K562 (cell line): ENCODE measurements around the gene DUSP19. TPM values are rescaled to one million over a fixed set of nuclear protein-coding genes. Genes with fewer than 3 reads are reported as not detected.

Source experiments
- CCAR2 ChIP-seq: fragments of 200-400 bp; formaldehyde crosslinking; IDR thresholded peaks from 2 replicates; pipeline ENCODE4 v1.6.1; 2017; ENCODE audit warnings: mild to moderate bottlenecking, low read depth, low read length
- NFXL1 ChIP-seq: fragments of 450-650 bp; formaldehyde crosslinking; IDR thresholded peaks from 2 replicates; pipeline ENCODE4 v1.4.0; 2021; ENCODE audit warnings: mild to moderate bottlenecking
- SOX6 ChIP-seq: fragments of 450-650 bp; IDR thresholded peaks from 2 replicates; pipeline ENCODE4 v1.6.1; 2014; ENCODE audit warnings: mild to moderate bottlenecking
- ZNF217 ChIP-seq: sonication (generic); formaldehyde crosslinking; IDR thresholded peaks from 2 replicates; pipeline ENCODE4 v1.8.0; 2022; ENCODE audit warnings: mild to moderate bottlenecking, missing genetic modification reagents
- polyA plus RNA-seq, 8 experiments: library from polyadenylated mRNA; depleted of rRNA in 4 of 8; stranded (reverse) in 5 of 8; unstranded in 3 of 8; fragments of >200 nt; fragmentation: Nextera tagmentation in 2 of 8; fragmentation: Illumina TruSeq in 1 of 8; extraction: Ambion mirVana in 2 of 8; extraction: Trizol in 1 of 8; gene quantifications; 2 replicates each; pipeline versions ENCODE4 v1.2.1 to v1.2.3, GENCODE V29; 2011 to 2014; ENCODE audit warnings: inconsistent platforms in 1 of 8, missing spikeins in 1 of 8
- total RNA-seq, 7 experiments: library from RNA; depleted of rRNA in 6 of 7; stranded (reverse); fragments of >200 nt in 6 of 7; fragmentation: Illumina TruSeq in 2 of 7; extraction: Trizol in 2 of 7; gene quantifications; 2 replicates each; pipeline versions ENCODE4 v1.2.1 to v1.2.3, GENCODE V29; 2011 to 2021; ENCODE audit warnings: low replicate concordance in 1 of 7
- TF ChIP-seq, protein P1 (sequence below): fragments of 250-450 bp; sonication (Bioruptor Pico); IDR thresholded peaks from 2 replicates; pipeline ENCODE4 v1.4.0; 2020
- TF ChIP-seq, protein P2 (sequence below): fragments of 450-650 bp; IDR thresholded peaks from 2 replicates; pipeline ENCODE4 v1.6.1; 2016; ENCODE audit warnings: mild to moderate bottlenecking, moderate library complexity
- TF ChIP-seq, protein P3 (sequence below): sonication (generic); formaldehyde crosslinking; IDR thresholded peaks from 2 replicates; pipeline ENCODE4 v1.8.0; 2022; ENCODE audit warnings: missing genetic modification reagents, mild to moderate bottlenecking, moderate library complexity, borderline replicate concordance

The DUSP19 gene
- total and polyA plus RNA-seq, 9 of the 15 experiments (the other 6 are each of a cell fraction or from before 2014, with no cell fraction given), result 1.6 to 6.3 (median 3.1) TPM

DNA sequence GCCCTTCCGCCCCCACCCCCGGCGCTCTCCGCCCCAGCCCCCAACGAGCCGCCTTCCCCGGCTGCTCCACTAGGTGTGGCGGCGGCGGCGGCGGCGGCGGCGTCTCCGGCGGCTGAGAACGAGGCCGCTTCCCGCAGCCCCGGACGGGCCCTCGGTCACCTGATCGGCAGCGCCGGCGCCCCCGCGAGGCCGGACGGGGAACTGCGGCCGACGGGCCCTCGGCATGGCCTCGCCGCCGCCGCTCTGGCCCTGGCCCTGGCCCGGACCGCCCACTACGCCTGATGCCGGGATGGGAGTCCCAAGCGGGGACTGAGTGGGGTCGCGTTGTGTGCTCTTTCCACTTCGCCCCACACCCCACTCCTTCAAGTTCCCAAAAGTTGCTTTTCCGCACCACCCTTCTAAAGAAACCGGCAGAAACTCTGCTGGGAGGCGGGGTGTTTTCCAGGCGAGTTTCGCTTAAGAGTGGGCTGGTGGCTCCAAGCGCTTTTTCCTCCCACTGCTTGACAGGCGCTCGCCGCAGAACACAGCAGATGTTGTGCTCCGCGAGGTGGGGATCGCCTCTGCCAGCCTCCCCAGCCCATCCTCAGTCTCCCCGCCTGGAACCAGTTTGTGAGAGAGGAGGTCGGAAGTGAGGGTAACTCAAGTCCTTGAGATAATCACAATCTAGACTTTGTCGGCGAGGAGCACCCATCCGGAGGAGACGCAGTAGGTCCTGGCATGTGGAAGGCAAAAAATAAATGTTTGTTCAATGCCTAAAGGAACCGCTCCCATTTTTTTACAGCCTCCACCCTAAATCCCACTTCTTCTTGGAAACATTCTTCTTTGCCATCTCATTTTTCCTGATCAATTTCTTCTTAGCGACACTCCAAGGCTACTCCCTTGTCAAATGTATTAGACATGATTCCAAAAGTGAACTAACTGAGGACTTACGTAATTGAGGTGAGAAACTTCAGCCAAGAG, 39.9 kb upstream of the DUSP19 start, which contains the start of gene NCKAP1 (continued):
- TF ChIP-seq, protein P1, sequence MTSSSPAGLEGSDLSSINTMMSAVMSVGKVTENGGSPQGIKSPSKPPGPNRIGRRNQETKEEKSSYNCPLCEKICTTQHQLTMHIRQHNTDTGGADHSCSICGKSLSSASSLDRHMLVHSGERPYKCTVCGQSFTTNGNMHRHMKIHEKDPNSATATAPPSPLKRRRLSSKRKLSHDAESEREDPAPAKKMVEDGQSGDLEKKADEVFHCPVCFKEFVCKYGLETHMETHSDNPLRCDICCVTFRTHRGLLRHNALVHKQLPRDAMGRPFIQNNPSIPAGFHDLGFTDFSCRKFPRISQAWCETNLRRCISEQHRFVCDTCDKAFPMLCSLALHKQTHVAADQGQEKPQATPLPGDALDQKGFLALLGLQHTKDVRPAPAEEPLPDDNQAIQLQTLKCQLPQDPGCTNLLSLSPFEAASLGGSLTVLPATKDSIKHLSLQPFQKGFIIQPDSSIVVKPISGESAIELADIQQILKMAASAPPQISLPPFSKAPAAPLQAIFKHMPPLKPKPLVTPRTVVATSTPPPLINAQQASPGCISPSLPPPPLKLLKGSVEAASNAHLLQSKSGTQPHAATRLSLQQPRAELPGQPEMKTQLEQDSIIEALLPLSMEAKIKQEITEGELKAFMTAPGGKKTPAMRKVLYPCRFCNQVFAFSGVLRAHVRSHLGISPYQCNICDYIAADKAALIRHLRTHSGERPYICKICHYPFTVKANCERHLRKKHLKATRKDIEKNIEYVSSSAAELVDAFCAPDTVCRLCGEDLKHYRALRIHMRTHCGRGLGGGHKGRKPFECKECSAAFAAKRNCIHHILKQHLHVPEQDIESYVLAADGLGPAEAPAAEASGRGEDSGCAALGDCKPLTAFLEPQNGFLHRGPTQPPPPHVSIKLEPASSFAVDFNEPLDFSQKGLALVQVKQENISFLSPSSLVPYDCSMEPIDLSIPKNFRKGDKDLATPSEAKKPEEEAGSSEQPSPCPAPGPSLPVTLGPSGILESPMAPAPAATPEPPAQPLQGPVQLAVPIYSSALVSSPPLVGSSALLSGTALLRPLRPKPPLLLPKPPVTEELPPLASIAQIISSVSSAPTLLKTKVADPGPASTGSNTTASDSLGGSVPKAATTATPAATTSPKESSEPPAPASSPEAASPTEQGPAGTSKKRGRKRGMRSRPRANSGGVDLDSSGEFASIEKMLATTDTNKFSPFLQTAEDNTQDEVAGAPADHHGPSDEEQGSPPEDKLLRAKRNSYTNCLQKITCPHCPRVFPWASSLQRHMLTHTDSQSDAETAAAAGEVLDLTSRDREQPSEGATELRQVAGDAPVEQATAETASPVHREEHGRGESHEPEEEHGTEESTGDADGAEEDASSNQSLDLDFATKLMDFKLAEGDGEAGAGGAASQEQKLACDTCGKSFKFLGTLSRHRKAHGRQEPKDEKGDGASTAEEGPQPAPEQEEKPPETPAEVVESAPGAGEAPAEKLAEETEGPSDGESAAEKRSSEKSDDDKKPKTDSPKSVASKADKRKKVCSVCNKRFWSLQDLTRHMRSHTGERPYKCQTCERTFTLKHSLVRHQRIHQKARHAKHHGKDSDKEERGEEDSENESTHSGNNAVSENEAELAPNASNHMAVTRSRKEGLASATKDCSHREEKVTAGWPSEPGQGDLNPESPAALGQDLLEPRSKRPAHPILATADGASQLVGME (CRISPR knock-in tag), result peak; percentile 68; the same call in 1 of the 2 replicates
- TF ChIP-seq, protein P2, sequence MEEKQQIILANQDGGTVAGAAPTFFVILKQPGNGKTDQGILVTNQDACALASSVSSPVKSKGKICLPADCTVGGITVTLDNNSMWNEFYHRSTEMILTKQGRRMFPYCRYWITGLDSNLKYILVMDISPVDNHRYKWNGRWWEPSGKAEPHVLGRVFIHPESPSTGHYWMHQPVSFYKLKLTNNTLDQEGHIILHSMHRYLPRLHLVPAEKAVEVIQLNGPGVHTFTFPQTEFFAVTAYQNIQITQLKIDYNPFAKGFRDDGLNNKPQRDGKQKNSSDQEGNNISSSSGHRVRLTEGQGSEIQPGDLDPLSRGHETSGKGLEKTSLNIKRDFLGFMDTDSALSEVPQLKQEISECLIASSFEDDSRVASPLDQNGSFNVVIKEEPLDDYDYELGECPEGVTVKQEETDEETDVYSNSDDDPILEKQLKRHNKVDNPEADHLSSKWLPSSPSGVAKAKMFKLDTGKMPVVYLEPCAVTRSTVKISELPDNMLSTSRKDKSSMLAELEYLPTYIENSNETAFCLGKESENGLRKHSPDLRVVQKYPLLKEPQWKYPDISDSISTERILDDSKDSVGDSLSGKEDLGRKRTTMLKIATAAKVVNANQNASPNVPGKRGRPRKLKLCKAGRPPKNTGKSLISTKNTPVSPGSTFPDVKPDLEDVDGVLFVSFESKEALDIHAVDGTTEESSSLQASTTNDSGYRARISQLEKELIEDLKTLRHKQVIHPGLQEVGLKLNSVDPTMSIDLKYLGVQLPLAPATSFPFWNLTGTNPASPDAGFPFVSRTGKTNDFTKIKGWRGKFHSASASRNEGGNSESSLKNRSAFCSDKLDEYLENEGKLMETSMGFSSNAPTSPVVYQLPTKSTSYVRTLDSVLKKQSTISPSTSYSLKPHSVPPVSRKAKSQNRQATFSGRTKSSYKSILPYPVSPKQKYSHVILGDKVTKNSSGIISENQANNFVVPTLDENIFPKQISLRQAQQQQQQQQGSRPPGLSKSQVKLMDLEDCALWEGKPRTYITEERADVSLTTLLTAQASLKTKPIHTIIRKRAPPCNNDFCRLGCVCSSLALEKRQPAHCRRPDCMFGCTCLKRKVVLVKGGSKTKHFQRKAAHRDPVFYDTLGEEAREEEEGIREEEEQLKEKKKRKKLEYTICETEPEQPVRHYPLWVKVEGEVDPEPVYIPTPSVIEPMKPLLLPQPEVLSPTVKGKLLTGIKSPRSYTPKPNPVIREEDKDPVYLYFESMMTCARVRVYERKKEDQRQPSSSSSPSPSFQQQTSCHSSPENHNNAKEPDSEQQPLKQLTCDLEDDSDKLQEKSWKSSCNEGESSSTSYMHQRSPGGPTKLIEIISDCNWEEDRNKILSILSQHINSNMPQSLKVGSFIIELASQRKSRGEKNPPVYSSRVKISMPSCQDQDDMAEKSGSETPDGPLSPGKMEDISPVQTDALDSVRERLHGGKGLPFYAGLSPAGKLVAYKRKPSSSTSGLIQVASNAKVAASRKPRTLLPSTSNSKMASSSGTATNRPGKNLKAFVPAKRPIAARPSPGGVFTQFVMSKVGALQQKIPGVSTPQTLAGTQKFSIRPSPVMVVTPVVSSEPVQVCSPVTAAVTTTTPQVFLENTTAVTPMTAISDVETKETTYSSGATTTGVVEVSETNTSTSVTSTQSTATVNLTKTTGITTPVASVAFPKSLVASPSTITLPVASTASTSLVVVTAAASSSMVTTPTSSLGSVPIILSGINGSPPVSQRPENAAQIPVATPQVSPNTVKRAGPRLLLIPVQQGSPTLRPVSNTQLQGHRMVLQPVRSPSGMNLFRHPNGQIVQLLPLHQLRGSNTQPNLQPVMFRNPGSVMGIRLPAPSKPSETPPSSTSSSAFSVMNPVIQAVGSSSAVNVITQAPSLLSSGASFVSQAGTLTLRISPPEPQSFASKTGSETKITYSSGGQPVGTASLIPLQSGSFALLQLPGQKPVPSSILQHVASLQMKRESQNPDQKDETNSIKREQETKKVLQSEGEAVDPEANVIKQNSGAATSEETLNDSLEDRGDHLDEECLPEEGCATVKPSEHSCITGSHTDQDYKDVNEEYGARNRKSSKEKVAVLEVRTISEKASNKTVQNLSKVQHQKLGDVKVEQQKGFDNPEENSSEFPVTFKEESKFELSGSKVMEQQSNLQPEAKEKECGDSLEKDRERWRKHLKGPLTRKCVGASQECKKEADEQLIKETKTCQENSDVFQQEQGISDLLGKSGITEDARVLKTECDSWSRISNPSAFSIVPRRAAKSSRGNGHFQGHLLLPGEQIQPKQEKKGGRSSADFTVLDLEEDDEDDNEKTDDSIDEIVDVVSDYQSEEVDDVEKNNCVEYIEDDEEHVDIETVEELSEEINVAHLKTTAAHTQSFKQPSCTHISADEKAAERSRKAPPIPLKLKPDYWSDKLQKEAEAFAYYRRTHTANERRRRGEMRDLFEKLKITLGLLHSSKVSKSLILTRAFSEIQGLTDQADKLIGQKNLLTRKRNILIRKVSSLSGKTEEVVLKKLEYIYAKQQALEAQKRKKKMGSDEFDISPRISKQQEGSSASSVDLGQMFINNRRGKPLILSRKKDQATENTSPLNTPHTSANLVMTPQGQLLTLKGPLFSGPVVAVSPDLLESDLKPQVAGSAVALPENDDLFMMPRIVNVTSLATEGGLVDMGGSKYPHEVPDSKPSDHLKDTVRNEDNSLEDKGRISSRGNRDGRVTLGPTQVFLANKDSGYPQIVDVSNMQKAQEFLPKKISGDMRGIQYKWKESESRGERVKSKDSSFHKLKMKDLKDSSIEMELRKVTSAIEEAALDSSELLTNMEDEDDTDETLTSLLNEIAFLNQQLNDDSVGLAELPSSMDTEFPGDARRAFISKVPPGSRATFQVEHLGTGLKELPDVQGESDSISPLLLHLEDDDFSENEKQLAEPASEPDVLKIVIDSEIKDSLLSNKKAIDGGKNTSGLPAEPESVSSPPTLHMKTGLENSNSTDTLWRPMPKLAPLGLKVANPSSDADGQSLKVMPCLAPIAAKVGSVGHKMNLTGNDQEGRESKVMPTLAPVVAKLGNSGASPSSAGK, result peak; percentile 68
- TF ChIP-seq, protein P3, sequence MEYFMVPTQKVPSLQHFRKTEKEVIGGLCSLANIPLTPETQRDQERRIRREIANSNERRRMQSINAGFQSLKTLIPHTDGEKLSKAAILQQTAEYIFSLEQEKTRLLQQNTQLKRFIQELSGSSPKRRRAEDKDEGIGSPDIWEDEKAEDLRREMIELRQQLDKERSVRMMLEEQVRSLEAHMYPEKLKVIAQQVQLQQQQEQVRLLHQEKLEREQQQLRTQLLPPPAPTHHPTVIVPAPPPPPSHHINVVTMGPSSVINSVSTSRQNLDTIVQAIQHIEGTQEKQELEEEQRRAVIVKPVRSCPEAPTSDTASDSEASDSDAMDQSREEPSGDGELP (CRISPR knock-in tag), result peak; percentile 76; the same call in 1 of the 2 replicates
- TF ChIP-seq NFXL1 (CRISPR knock-in tag) (no peak; the same call in 1 of the 2 replicates), ZNF217 (CRISPR knock-in tag) (no peak), SOX6 (peak; percentile 36; the same call in 1 of the 2 replicates), CCAR2 (no peak)
